Iris pigment epithelial cell (primary cell): ENCODE results near the gene DGKQ.
"Not testable (repeated sequence)": the region's sequence is repeated elsewhere in the genome, so short reads cannot be mapped to it uniquely, and the experiment has no call there.

Source experiments
- DNase-seq: peaks from one replicate; pipeline ENCODE4 v3.0.0-alpha.2; 2011; ENCODE audit warnings: low read depth

DGKQ gene

DNA sequence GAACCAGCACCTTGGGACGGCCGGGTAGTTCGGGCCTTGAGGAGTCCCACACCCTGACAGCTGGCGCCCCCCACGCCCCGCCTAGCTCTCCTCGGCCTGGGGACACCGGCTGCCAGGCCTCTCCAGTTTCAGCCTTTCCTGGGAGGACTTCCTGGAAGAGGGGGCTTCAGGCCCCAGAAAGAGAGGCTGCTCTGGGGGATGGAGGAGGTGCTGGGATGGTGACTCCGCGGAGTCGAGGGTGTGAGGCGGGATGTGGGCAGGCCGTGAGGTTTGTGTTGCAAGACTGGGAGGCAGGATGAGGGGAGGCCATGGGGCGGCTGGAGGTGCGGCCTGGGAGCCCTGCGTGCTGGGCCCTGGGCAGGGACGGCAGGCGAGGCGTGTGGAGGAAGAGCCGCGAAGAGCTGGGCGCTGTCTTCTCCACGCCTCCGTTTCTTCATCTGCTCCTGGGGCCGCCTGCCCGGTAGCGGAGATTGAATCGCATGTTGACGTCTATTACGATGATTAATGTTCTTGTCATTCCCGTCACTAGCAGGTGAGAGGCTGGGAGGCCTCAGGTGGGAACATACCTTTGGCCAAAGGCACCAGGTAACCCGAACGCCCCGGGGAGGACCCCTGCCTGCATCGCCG lies 37.1 kb upstream of the DGKQ start:
- peak; percentile 93 for DNase-seq

DNA sequence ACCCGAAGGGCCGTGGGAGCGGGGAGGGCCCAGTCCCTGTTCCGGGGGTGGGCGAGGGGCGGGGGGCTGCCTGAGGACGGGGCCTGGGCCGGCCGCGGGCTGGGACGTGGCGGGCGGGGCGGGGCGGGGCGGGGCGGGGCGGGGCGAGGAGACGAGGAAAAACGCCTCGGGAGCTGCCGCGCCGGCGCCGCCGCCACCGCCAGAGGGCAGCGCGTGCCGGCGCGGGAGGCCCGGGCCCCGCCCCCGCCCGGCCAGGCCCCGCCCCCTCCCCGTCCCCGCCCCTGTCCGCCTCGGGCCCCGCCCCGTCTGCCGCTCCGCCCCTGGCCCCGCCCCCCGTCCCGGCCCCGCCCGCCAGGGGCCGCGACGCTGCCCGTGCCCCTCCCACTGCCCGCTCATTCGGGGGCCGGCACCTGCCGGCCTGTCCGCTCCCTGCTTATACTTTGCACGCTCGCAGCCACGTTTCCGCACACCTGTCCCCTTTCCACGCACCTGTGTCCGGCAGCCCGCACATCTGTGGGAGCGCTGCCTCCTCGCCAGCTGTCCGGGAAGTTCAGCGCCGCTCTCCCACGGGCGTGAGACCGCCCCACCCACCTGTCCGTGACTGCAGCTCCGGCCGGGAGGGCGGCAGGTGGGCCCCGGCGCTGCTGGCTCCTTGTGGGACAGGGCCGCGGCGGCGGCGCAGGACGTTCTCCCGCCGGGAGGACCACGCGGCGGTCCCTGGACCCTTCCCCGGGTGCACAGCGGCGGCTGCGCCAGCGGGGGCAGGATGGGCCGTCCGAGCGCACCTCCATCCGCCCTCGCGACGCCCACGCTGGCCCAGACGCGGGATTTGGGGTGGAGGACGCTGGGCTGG lies 36.4 kb upstream of the DGKQ start:
- peak; percentile 44 for DNase-seq

DNA sequence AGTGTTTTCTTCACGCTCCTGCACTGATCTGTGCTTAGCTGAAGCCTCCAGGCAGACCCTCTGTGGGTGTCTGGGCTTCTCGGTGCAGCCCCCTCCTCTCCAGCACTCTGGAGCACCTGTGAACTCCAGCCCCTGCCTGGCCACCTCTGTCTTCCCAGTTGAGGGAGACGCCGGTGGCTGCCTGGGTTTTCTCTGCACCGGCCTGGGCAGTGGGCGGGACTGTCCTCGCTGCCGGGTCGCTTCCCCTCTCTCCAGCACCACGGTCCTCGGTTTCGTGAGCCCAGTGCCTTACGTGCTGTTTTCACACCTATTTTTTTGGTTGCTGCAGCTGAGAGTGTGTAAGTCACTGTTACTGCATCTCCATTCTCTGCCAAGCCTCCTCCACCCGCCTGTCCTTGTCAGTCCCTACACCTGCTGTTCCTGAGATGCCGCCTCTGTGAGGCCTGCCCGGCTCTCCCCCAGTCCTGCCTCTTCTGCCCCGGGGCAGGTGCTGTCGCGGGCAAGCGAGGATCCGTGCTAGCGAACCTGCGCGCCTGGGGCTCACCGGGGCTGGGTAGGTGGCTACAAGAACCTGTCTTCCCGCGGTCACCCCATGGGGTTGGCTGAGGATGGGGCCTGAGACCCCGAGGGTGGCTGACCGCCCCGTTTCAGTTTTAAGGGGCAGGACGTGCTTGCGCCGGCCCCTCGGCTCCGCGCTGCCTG lies 35.6 kb upstream of the DGKQ start:
- DNase-seq, result no peak

DNA sequence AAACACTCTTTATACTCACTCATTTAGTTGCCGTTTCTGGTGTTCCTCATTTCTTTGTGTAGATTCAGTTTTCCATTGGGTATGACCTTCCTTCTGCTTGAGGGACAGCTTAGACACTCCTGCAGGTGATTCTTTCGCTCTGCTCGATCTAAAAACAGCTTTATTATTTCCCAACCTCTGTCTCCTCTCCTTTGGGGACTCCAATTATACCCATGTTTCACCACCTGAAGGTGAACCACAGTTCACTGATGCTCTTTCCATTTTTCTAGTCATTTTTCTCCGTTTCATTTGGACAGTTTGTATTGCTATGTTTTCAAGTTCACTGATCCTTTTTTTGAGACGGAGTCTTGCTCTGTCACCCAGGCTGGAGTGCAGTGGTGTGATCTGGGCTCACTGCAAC lies 33.5 kb upstream of the DGKQ start:
- no peak for DNase-seq

DNA sequence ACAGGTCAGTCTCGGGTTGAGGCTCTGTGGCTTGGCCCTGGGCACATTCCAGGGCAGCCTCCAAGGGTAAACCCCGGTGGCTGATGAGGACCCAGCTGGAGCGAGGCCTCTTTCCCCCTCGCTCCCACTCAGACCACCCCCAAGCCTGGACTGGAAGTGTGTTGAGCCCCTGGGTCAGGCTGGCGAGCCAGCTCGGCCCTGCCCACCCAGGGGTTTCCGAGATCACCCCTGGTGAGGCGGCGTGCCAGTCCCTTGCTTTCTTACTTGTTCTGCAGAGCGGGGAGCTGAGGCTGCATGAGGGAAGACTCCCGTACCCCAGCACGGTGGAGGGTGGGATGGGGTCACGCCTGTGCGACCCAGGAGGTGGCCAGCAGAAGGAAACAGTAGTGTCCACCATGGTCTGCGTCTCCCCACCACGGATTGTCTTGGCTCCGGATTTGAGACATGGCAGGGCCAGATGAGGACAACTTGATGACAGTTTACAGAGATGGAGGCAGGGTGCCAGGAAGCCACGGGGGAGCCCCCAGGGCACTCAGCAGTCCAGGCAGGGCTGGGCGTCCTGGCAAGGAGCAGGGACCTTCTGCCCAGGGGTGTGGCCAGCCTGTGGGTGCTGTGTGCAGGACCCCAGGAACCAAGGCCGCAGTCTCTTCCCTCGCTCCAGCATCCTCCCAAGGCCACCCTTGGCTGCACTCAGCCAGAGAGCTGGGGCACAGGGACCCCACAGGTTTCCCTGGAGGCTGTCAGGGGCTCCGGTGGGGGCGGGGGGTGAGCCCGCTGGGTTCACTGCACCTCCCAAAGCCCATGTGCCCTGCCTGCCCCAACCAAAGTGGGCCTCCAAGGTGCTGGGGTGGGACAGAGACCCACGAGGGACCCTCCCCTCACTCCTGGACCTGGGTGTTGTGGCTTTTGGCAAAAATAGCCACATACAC lies 31.5 kb upstream of the DGKQ start:
- no peak for DNase-seq

DNA sequence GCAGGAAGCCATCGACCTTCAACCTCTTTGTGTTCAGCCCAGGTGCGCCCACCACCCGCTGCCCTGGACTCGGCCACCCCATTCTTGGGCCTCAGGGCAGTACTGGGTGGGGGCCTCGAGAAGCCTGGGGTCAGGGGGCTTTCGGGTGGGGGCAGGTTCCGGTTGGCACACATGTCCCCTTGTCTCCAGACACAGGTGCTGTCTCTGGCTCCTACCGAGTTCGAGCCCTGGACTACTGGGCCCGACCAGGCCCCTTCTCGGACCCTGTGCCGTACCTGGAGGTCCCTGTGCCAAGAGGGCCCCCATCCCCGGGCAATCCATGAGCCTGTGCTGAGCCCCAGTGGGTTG lies 30.7 kb upstream of the DGKQ start:
- DNase-seq, result no peak

DNA sequence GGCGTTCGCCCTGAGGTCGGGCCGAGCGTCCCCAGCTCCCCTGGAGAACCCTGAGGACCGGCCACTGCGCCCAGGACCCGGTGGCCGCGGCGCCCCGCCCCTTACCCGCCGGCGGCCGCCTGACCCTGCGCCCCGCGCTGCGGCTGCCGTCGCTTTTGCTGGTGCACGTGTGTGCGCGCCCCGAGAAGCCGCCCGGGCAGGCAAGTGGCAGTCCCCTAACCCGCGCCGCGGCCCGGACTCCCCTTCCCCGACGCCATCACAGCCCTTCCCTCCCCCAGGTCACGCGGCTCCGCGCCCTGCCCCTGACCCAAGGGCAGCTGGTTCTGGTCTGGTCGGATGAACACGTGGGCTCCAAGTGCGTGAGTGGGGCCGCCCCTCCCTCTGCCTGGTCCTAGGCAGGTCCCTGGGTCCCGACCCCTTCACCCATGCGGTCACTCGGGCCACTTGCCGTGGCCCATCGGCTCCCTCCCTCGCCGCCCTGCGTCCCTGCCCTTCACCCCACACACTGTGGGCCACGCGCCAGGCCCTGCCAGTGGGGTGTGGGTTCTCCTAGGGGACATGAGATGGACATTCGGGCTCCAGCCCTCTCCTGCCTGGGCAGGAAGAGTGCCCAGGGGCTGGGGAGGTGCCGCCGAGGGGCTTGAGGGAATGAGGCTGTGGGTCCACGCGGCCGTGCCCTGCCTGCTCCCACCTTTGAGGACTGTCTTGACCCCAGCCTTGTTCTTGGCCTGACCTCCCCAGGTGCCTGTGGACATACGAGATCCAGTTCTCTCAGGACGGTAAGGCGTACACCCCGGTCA lies 30.1 kb upstream of the DGKQ start:
- no peak for DNase-seq

DNA sequence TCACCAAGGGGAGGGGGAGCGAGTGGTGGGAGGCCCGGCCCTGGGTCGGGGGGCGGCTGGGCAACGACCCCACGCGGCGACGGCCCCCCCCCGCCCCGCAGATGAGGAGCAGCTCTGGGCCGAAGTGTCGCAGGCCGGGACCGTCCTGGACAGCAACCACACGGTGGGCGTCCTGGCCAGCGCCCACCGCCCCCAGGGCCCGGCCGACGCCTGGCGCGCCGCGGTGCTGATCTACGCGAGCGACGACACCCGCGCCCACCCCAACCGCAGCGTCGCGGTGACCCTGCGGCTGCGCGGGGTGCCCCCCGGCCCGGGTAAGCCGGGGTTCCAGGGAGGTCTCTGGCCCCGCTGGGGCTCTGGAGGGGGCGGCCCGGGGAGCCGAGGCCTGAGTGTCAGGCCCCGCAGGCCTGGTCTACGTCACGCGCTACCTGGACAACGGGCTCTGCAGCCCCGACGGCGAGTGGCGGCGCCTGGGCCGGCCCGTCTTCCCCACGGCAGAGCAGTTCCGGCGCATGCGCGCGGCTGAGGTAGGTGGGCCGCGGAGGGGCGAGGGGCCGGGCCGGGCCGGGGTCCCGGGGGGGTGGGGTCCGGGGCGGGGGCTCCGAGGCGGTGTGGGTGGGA lies 29.4 kb upstream of the DGKQ start:
- DNase-seq, result no peak

DNA sequence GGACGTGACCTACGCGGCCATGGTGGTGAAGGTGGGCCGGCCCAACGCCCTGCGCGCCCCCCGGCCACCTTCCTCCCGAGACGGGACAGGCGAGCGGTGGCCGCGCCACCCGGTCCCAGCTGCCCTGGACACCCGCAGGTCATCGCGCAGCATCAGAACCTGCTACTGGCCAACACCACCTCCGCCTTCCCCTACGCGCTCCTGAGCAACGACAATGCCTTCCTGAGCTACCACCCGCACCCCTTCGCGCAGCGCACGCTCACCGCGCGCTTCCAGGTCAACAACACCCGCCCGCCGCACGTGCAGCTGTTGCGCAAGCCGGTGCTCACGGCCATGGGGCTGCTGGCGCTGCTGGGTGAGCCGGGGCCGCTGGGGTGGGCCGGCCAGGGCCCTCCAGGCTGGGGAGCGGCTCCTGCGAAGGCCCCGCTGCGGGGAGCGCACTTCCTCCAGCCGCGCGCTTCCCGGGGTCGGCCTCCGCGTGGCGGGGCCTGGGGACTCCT lies 28.8 kb upstream of the DGKQ start:
- DNase-seq, result peak; percentile 28

DNA sequence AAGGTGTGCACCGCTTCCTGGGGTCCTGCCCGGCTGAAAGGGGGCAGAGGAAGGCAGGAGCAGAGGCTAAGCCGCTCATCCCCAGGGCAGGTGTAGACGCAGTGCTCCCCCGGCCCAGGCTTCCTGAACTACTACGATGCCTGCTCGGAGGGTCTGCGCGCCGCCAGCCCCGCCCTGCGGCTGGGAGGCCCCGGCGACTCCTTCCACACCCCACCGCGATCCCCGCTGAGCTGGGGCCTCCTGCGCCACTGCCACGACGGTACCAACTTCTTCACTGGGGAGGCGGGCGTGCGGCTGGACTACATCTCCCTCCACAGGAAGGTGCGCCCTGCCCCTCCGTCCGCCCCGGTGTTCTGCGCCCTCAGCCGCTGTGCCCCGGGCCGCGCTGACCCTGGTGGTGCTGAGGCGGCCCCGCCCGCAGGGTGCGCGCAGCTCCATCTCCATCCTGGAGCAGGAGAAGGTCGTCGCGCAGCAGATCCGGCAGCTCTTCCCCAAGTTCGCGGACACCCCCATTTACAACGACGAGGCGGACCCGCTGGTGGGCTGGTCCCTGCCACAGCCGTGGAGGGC lies 28.3 kb upstream of the DGKQ start:
- DNase-seq, result no peak

DNA sequence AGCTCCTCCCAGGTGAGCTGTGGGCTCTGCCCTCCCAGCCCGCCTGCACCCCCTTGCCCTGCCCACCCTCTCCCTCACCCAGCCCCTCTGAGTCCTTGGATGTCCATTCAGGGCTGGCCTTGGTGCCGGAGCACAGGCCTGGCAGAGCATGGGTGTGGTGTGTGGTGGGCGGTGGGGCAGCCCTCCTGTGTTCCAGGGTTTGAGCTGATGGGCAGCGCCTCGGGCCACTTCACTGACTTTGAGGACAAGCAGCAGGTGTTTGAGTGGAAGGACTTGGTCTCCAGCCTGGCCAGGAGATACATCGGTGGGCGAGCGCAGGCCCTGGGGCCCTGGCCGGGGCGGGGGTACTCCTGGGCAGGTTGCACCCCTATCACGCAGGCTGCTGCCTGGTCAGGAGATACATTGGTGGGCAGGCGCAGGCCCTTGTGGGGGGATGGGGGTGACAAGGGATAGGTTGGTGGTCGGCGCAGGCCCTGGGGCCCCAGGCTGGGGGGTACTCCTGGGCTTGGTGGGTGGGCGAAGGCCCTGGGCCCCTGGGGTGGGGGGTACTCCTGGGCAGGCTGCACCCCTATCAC lies 27.4 kb upstream of the DGKQ start:
- DNase-seq, result no peak

DNA sequence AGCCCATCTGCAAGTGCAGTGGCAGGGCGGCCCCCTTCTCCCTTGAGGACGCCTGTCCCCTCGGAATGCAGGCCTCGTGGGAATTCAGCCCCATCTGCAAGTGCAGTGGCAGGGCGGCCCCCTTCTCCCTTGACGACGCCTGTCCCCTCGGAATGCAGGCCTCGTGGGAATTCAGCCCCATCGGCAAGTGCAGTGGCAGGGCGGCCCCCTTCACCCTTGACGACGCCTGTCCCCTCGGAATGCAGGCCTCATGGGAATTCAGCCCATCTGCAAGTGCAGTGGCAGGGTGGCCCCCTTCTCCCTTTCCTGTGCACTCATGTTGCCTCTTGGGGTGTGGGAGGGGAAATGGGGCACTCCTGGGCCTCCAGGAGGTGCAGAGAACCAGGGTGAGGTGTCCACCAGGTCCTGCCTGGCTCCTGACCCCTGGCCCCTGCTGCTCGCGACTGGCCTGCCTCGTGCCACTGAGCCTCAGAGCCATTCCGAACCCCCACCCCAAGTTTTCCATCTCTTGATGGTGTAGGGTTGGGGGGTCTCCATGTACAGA lies 26.6 kb upstream of the DGKQ start:
- DNase-seq, result no peak

DNA sequence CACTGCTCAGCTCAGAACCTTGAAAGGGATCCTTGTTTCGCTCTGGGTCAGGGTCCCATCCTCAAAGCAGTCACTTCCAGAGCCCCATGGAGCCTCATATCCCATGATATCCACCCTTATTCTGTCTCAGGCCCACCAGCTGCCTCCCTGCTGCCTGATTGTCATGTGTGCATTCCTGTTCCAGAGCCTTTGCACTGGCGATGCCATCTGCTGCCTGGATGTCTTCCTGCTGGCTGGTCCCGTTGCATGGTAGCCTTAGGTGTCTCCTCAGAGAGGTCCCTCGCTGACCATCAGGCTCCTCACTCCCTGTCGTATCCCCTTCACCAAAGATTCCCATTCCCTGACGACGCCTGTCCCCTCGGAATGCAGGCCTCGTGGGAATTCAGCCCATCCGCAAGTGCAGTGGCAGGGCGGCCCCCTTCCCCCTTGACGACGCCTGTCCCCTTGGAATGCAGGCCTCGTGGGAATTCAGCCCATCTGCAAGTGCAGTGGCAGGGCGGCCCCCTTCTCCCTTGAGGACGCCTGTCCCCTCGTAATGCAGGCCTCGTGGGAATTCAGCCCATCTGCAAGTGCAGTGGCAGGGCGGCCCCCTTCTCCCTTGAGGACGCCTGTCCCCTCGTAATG lies 26.0 kb upstream of the DGKQ start:
- not testable (repeated sequence) for DNase-seq

DNA sequence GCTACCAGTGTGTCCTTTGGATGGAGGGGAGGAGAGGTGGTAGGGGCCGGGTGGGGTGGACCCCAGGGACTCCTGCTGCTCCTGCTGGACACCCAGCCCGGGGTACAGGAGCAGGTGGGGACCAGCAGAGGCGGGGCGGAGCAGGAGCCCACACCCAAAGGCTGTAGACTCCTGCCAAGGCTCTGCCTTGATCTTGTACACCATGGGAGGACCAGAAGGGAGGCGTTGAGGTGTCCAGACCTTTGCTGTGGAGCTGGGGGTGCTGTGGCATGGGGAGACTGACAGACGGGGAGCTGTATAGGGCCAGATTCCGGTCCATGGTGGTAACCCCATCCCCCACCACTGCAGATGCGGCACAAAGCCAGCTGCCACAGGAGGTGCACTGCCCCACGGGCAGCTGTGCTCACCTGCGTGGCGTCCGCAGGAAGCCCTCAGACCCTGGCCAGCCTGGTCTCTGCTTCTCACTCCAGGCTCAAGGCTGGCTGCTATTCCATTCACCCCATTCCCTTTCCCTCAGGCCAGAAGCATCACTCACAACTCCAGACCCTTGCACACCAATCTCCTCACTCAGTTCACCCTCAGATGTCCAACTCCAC lies 24.8 kb upstream of the DGKQ start:
- DNase-seq, result no peak

DNA sequence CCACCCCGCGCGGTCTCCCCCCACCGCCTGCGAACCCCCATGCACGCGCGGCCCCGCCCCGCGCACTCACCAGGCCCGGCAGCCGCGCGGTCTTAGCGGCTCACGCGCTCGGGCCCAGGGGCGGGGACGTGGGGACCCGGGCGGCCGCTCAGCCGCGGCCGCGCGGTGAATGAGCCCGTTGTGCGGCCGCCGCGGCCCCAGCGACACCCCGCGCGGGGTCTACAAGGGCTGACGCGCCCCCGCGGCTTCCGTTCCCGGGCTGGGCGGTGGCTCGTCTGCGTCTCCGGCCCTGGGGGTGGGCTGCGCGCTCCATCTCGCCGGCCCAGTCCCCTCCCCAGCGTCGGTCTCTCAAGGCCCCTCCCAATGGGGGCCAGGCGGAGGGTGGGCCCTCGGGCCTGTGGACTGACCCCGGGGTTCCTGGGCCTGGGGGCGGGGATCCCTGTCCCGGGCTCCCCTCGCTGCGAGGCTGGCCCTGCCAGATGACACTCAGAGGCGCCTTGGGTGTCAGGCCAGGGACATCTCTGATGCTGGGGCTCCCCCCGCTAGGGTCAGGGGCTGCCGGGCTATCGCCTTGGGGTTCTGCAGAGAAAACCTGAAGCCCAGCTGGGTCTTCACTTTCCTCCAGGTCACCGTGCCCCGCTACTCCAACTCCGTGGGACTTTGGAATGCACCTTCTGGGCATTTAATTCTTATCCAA lies 24.2 kb upstream of the DGKQ start:
- no peak for DNase-seq

DNA sequence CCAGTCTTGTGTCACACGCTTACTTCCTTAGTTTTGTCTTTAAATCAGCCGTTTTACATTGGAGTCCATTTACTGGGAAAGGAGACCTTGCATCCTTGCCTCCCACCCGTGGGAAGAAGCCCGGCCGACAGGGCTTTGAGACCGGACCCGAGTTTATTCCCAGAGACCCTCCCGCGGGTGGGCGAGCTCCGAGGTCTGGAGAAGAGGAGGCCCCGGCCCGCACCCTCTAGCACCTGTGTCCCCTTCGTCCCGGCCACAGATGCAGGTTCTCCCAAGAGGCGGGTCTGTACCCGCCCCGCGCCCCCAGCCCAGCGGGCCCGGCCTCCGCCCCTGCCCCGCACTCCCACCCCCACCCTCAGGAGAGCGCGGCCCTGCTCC lies 23.6 kb upstream of the DGKQ start:
- no peak for DNase-seq

DNA sequence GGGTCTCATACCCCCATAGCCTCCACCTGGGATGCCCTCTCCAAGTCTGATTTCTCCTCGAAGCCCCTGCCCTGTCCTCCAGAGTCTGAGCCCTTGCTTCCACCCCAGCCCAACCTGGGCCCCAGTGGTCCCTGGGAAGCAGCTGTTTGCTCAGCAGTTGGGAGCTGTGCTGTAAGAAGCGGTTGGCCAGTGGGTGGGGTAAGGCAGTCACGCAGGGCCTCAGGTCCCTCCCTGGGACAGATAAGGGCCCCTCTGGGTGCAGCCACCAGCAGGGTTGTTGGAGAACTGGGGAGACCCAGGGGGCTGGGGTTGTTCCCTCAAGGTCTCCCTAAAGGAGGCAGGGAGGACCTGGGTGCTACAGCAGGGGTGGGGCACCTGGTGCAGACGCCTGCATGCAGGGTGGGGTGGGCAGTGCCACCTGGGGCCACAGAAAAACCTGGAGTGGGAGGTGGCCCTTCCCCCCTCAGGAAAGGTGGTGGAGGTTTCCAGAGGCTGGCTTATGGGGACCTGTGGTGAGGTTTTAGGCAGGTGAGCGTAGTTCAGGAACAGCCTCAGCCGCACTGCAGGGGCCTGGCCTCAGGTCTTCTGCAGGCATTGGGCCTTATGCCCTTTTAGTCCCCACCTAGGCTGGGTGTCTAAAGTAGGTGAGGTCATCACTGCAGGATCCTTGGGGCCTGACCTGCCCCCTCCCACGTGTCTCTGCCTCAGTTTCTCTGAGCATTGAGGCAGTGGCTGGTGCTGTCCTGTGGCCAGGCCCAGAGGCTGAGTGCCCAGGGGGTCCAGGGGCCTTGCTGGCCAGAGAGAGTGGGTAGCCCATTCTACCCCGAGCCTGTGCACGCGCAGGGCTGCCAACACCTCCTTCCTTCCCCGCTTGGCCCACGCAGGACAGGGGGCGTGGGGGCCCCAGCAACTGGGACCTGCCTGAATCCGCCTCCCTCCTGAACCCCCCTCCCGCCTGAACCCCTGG lies 22.9 kb upstream of the DGKQ start:
- no peak for DNase-seq
